Gastrocnemius medialis (tissue), 4 donors: ENCODE results near the gene METTL21A.

ENCODE experiments used
- CTCF ChIP-seq, 5 experiments: fragments of 450-650 bp in 3 of 5; fragments of 200-600 bp in 2 of 5; sonication (generic) in 2 of 5; IDR thresholded peaks in 4 of 5; conservative IDR thresholded peaks in 1 of 5; 1 replicate in 4 of 5; 2 replicates in 1 of 5; pipeline ENCODE4 v1.5.1; 2016 to 2019; ENCODE audit warnings: antibody characterized with exemption in 5 of 5, mild to moderate bottlenecking in 3 of 5, moderate library complexity in 3 of 5
- POLR2A ChIP-seq, 2 donors: fragments of 450-650 bp; IDR thresholded peaks; one replicate each; pipeline ENCODE4 v1.6.1; 2017; ENCODE audit warnings: antibody characterized with exemption in 2 of 2, mild to moderate bottlenecking in 2 of 2, moderate library complexity in 2 of 2

- no peak for TF ChIP-seq POLR2A (IDR thresholded peaks at IDR 0.05)
- TF ChIP-seq CTCF (IDR thresholded peaks at IDR 0.05 in 4 of 5, conservative IDR thresholded peaks at IDR 0.05 in 1 of 5), result no peak
These were observed 15.0 kb upstream of the METTL21A start for GRCh38 chr2:207640160-207640559.
